Hindlimb muscle (tissue), 1 donor: ENCODE data around the gene NDST4. TPM values are rescaled to one million over a fixed set of nuclear protein-coding genes. Genes with fewer than 3 reads are reported as not detected.
A peak's percentile ranks its signal among the peaks of the same experiment; 100 is the strongest.

Experiments used
- DNase-seq: peaks from one replicate; pipeline ENCODE4 v3.0.0-alpha.2; 2013
- polyA plus RNA-seq: library from polyadenylated mRNA; unstranded; fragments of 120-200 nt; gene quantifications from one replicate; pipeline ENCODE4 v1.2.1, GENCODE V29; 2013; ENCODE audit not compliant: insufficient read length

The NDST4 gene
- polyA plus RNA-seq, result 2.3 TPM

- DNase-seq, result peak; percentile 61
Observed at GRCh38 chr4:115113506-115114106, at the start of gene NDST4. TSS of gene NDST4 (minus strand) at chr4:115113620. CDS start at chr4:115077036, 36,584 bp downstream.

GRCh38 chr4:115159141-115159540, 45.7 kb upstream of the NDST4 start:
- no peak for DNase-seq

GRCh38 chr4:115158296-115158695, 44.9 kb upstream of the NDST4 start:
- no peak for DNase-seq

GRCh38 chr4:115154826-115155225, 41.4 kb upstream of the NDST4 start:
- DNase-seq, result no peak

GRCh38 chr4:115152965-115153364, 39.5 kb upstream of the NDST4 start:
- DNase-seq, result no peak

- no peak for DNase-seq
Observed at GRCh38 chr4:115152081-115152480, 38.7 kb upstream of the NDST4 start.

- DNase-seq, result no peak
Observed at GRCh38 chr4:115149106-115149505, 35.7 kb upstream of the NDST4 start.

- no peak for DNase-seq
Observed at GRCh38 chr4:115145393-115146160, 32.2 kb upstream of the NDST4 start.

- DNase-seq, result no peak
Observed at GRCh38 chr4:115128037-115128436, 14.6 kb upstream of the NDST4 start.

- DNase-seq, result no peak
Observed at GRCh38 chr4:115126491-115126890, 13.1 kb upstream of the NDST4 start.

- DNase-seq, result no peak
Observed at GRCh38 chr4:115121351-115122043, 8.1 kb upstream of the NDST4 start.

GRCh38 chr4:115119804-115120352, 6.5 kb upstream of the NDST4 start:
- no peak for DNase-seq

GRCh38 chr4:115117651-115118050, 4.2 kb upstream of the NDST4 start:
- DNase-seq, result no peak

GRCh38 chr4:115110191-115111181, 2.9 kb downstream of the NDST4 start:
- DNase-seq, result peak; percentile 56

GRCh38 chr4:115108850-115109249, 4.6 kb downstream of the NDST4 start:
- DNase-seq, result no peak

GRCh38 chr4:115107411-115107810, 6.0 kb downstream of the NDST4 start:
- DNase-seq, result no peak

GRCh38 chr4:115101675-115102074, 11.7 kb downstream of the NDST4 start:
- DNase-seq, result no peak

GRCh38 chr4:115090483-115091075, 22.8 kb downstream of the NDST4 start:
- DNase-seq, result no peak

GRCh38 chr4:115082633-115083032, 30.8 kb downstream of the NDST4 start:
- DNase-seq, result no peak

- DNase-seq, result no peak
Observed at GRCh38 chr4:115076691-115077090, 36.7 kb downstream of the NDST4 start.

- DNase-seq, result no peak
Observed at GRCh38 chr4:115058533-115058932, 54.9 kb downstream of the NDST4 start.

- DNase-seq, result no peak
Observed at GRCh38 chr4:115054836-115055235, 58.6 kb downstream of the NDST4 start.
